Common myeloid progenitor, CD34-positive (primary cell): ENCODE measurements around the gene TCF15.

Experiments used
- CTCF ChIA-PET: fragments of 350-600 bp; sonication (Branson Sonifier 250); formaldehyde crosslinking; loops from one replicate; lab custom pipeline; 2021; ENCODE audit warnings: antibody characterized with exemption; lab: Charles Lee
- POLR2A ChIA-PET: fragments of 350-600 bp; sonication (Branson Sonifier 250); formaldehyde crosslinking; loops from one replicate; lab custom pipeline; 2021; ENCODE audit warnings: antibody characterized with exemption; lab: Charles Lee
- DNase-seq, 3 donors: peaks; one replicate each; pipeline versions ENCODE4 v3.0.0 to v3.0.0-alpha.2; 2013
- H3K27ac ChIP-seq, 2 experiments: 1 replicate in 1 of 2; 2 replicates in 1 of 2; pipeline ENCODE4 v1.7.0; 2013; ENCODE audit warnings: inconsistent platforms in 2 of 2, low read length in 2 of 2, mild to moderate bottlenecking in 2 of 2, low read depth in 1 of 2, moderate library complexity in 1 of 2; ENCODE audit not compliant: severe bottlenecking in 2 of 2, insufficient read depth in 1 of 2, poor library complexity in 1 of 2
- H3K27me3 ChIP-seq, 5 experiments: replicated peaks in 2 of 5; 1 replicate in 3 of 5; 2 replicates in 2 of 5; pipeline versions ENCODE4 v1.6.1 to v1.7.0; 2013; ENCODE audit warnings: low read length in 4 of 5, mild to moderate bottlenecking in 2 of 5, moderate library complexity in 2 of 5, inconsistent platforms in 1 of 5; ENCODE audit not compliant: insufficient read depth in 5 of 5, control insufficient read depth in 4 of 5
- H3K36me3 ChIP-seq, 4 experiments: 1 replicate in 2 of 4; 2 replicates in 2 of 4; pipeline versions ENCODE4 v1.6.1 to v1.7.0; 2013; ENCODE audit warnings: low read length in 3 of 4, control low read depth in 1 of 4, mild to moderate bottlenecking in 1 of 4; ENCODE audit not compliant: control insufficient read depth in 4 of 4, insufficient read depth in 4 of 4
- H3K4me1 ChIP-seq, 4 experiments: 1 replicate in 3 of 4; 2 replicates in 1 of 4; pipeline versions ENCODE4 v1.6.1 to v1.7.1; 2013; ENCODE audit warnings: low read length in 3 of 4, mild to moderate bottlenecking in 3 of 4, control low read depth in 1 of 4, inconsistent platforms in 1 of 4, moderate library complexity in 1 of 4; ENCODE audit not compliant: control insufficient read depth in 4 of 4, insufficient read depth in 4 of 4; ENCODE audit errors: control extremely low read depth in 1 of 4
- H3K4me3 ChIP-seq, 7 experiments: 1 replicate in 4 of 7; 2 replicates in 3 of 7; pipeline versions ENCODE4 v1.5.1 to v1.7.0; 2013; ENCODE audit warnings: mild to moderate bottlenecking in 7 of 7, low read length in 6 of 7, moderate library complexity in 6 of 7, inconsistent platforms in 2 of 7, low read depth in 2 of 7, control low read depth in 1 of 7; ENCODE audit not compliant: insufficient read depth in 4 of 7, control insufficient read depth in 1 of 7; ENCODE audit errors: extremely low read depth in 1 of 7
- H3K9me3 ChIP-seq, 5 experiments: 1 replicate in 4 of 5; 2 replicates in 1 of 5; pipeline versions ENCODE4 v1.6.1 to v1.7.1; 2013; ENCODE audit warnings: low read length in 4 of 5, mild to moderate bottlenecking in 2 of 5, inconsistent platforms in 1 of 5, low read depth in 1 of 5, moderate library complexity in 1 of 5; ENCODE audit not compliant: control insufficient read depth in 4 of 5, insufficient read depth in 2 of 5; ENCODE audit errors: control extremely low read depth in 1 of 5
- WGBS: methylation state at CpG from one replicate; pipeline ENCODE4 v1.1.5; 2013; ENCODE audit not compliant: insufficient coverage; 5-methylcytosine and 5-hydroxymethylcytosine counted together

Gene TCF15

DNA sequence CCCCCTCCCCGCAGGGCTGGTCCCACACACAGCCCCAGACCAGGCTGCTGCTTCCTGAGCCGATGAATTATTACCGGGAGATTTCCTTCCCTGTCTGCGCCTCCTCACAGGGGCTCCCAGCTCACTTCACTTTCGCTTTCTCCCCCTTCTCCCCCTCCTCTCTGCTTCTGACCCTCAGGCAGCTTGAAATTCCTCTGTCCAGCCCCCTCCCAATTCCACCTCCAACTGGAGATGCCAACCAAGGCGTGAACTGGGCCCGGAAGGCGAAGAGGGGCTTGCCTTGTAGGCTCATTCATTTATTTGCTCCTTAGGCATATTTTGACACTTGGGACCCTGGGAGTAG, 1.7 kb upstream of the TCF15 start:
- peak overlapping the region in 1 of 2 experiments; percentile 67 for H3K27ac ChIP-seq
- H3K36me3 ChIP-seq: no peaks in the 10 kb centered on the region
- peak overlapping the region; percentile 22 to 67 (median 47) for H3K4me3 ChIP-seq
- ChIA-PET POLR2A (interaction anchor here (0.6 to 1.7 kb wide), 3 partner anchors 25 to 34 kb away, joined by 3 to 6 read pairs (median 3); no protein-coding TSS in a partner anchor), CTCF (interaction anchor here (1.0 to 2.4 kb wide), 9 partner anchors 9 to 128 kb away, joined by 3 to 17 read pairs (median 5); no protein-coding TSS in a partner anchor)
- no peaks in the 10 kb centered on the region for H3K9me3 ChIP-seq
- peaks cover 0 to 9% (median 2%) of the 10 kb centered on the region in 5 experiments for H3K27me3 ChIP-seq
- 10% methylated on average over 4 of the region's 8 CpGs for WGBS
- peaks cover 3 to 44% (median 40%) of the 10 kb centered on the region in 4 experiments for H3K4me1 ChIP-seq
- peak; percentile 36 to 72 (median 63) for DNase-seq

DNA sequence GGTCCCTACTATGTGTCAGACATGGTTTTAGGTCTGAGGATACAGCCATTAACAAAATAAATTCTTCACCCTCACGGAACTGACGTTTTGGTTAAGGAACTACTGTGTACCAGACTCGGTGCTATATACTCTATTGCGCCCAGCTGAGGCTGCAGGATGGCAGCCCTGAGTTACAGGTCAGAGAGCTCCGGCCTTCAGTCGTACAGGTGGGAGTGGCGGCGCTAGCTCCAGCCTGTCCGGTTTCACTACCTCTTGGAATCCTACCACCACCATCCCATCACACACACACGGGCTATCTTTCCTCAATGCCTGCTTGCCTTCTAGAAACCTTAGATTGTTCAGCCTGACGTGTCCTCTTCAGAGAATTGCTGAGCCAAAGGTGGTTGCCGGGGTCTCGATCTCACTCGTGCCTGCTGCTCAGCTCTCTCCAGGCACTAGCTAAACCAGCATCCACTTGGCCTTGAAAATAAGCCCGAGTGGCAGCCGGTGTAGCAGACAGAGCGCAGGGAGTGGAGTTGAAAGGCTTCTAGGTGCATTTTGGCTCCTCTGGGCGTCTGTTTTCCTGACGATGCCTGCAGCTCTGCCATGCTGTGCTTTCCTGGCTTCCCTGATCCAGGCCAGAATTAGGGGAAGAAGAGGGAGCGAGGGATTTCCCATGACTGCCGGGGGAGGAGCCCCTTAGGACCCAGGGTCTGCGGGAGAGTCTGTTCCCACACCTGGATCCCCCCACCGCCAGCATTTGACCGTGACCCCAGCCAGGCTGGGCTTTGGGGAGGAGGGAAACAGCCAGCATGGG, 1.1 kb upstream of the TCF15 start:
- peak in 2 of 3 donors; percentile 47 to 50 for DNase-seq
- Histone ChIP-seq H3K27ac (peak overlapping the region in 1 of 2 experiments; percentile 56), H3K4me3 (peak overlapping the region; percentile 22 to 67 (median 47)), H3K9me3 (no peaks in the 10 kb centered on the region), H3K4me1 (peaks cover 3 to 44% (median 40%) of the 10 kb centered on the region in 4 experiments), H3K27me3 (peaks cover 0 to 9% (median 2%) of the 10 kb centered on the region in 5 experiments), H3K36me3 (no peaks in the 10 kb centered on the region)
- CTCF ChIA-PET: interaction anchor here (0.6 to 2.4 kb wide), 9 partner anchors 12 to 128 kb away, joined by 3 to 17 read pairs (median 5); no protein-coding TSS in a partner anchor
- 24% methylated on average over 21 of the region's 24 CpGs for WGBS
- POLR2A ChIA-PET: interaction anchor here (1.7 kb wide), 1 partner anchor 29 kb away, joined by 6 read pairs; no protein-coding TSS in a partner anchor

DNA sequence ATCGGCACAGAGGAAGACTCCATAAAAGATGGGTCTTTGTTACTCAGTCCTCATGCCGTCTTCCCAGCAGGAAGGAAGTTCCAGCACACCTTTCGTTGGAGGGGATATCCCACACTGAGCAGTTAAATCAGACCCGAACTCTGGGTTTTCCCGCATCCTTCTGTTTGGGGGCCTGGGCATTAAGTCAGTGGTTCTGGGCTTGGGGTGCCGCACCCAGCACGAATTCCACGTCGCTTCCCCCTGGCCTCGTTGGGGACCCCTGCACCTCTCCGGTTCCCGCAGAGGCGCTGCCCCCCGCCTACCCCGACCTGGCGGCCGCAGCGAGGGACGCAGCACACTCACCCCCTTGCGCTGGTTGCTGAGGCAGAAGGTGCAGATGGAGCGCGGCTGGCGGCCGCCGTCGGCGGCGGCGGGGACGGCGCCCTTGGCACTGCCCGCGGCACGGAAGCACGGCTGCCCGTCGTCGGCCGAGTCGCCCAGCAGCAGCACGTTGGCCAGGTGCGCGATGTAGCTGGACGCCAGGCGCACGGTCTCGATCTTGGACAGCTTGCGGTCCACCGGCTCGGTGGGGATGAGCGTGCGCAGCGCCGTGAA, 641 bp downstream of the TCF15 start:
- Histone ChIP-seq H3K4me3 (peak overlapping the region in 5 of 7 experiments; percentile 23 to 66 (median 58)), H3K9me3 (no peaks in the 10 kb centered on the region), H3K27ac (no peak overlapping the region), H3K27me3 (peaks cover 0 to 9% (median 2%) of the 10 kb centered on the region in 5 experiments), H3K4me1 (peaks cover 3 to 44% (median 40%) of the 10 kb centered on the region in 4 experiments), H3K36me3 (no peaks in the 10 kb centered on the region)
- ChIA-PET CTCF (interaction anchor here (2.1 to 2.9 kb wide), 2 partner anchors 37 to 48 kb away, joined by 7 to 15 read pairs; no protein-coding TSS in a partner anchor), POLR2A (no interaction called here)
- DNase-seq: peak in 2 of 3 donors; percentile 40 to 51
- 7% methylated on average over 38 of the region's 54 CpGs for whole genome bisulfite sequencing

DNA sequence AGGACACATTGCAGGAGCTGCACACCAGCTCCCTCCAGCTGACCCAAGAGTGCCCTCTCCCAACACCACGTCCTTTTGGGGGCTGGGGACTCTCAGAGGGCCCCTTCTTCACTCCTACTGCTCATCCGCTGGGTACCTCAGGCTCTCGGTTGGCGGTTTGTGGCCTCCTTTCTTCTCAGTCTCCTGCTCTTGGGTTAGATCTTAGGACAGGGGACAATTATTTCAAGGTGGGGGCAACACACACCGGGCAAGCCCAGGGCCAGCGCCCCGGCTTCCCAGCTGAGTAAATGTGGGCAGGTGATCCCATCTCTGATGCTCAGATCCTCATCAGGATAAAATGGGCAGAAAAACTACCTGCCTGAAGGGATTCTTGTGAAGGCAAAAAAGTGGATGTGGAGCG, 1.1 kb downstream of the TCF15 start:
- 94% methylated on average over 7 of the region's 8 CpGs for WGBS
- H3K27ac ChIP-seq: no peak overlapping the region
- DNase-seq: no peak
- H3K36me3 ChIP-seq: no peaks in the 10 kb centered on the region
- peaks cover 0 to 9% (median 2%) of the 10 kb centered on the region in 5 experiments for H3K27me3 ChIP-seq
- no peaks in the 10 kb centered on the region for H3K9me3 ChIP-seq
- H3K4me3 ChIP-seq: peak overlapping the region in 3 of 7 experiments; percentile 4 to 58 (median 58)
- ChIA-PET POLR2A (no interaction called here), CTCF (interaction anchor here (2.1 to 2.9 kb wide), 2 partner anchors 37 to 47 kb away, joined by 7 to 15 read pairs; no protein-coding TSS in a partner anchor)
- peaks cover 3 to 44% (median 40%) of the 10 kb centered on the region in 4 experiments for H3K4me1 ChIP-seq

DNA sequence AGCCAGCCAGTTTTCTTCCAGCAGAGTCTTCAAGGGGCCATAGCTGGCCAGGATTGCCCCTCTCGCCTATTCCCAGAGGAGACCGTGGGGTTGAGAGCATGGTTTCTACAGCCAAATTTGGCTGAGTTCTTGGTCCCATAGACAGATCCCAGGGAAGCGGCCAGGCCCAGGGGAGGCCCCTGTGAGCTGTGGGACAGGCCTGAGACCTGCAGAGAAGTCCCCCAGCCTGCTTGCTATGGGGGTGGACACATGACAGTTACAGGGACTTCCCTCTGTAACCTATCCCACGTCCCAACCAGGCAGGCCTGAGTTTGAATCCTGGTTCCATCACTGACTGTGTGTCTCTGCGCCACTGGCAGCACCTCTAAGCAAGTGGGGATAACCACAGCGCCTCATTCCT, 2.6 kb downstream of the TCF15 start:
- peaks cover 3 to 42% (median 38%) of the 10 kb centered on the region in 4 experiments for H3K4me1 ChIP-seq
- H3K36me3 ChIP-seq: no peaks in the 10 kb centered on the region
- peaks cover 0 to 9% (median 2%) of the 10 kb centered on the region in 5 experiments for H3K27me3 ChIP-seq
- ChIA-PET CTCF (interaction anchor here (0.7 to 2.9 kb wide), 5 partner anchors 12 to 63 kb away, joined by 3 to 15 read pairs (median 3); partner anchors contain the start of gene CSNK2A1), POLR2A (no interaction called here)
- H3K27ac ChIP-seq: no peak overlapping the region
- H3K9me3 ChIP-seq: no peaks in the 10 kb centered on the region
- no peak overlapping the region for H3K4me3 ChIP-seq
- no peak for DNase-seq
- 96% methylated on average over 6 of the region's 6 CpGs for WGBS

DNA sequence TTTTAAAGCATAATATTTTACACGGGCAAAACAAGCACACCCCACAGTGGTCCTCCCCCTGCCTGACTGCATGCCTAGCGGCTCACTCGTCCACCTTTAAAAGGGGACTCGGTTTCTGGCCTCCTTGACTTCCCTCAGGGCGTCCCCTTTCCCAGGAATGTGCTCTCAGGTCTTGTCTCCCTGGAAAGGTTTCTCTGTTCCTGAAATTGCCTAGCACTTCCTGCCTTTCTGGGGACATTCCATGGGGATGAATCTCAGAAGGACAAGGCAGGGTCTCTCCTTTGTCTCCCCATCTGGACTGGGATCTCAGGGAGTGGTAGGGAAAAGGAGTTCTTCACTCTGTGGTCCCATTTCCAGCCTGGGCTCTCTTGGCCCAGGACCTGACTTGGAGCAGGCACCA, 4.9 kb downstream of the TCF15 start:
- no peak for DNase-seq
- Histone ChIP-seq H3K27me3 (peaks cover 0 to 9% (median 2%) of the 10 kb centered on the region in 5 experiments), H3K36me3 (no peaks in the 10 kb centered on the region), H3K9me3 (no peaks in the 10 kb centered on the region), H3K4me3 (no peak overlapping the region), H3K27ac (no peak overlapping the region), H3K4me1 (peaks cover 0 to 23% (median 19%) of the 10 kb centered on the region in 4 experiments)
- 96% methylated on average over 4 of the region's 5 CpGs for WGBS
- CTCF ChIA-PET: interaction anchor here (0.9 kb wide), 1 partner anchor 40 kb away, joined by 3 read pairs; no protein-coding TSS in a partner anchor
- POLR2A ChIA-PET: no interaction called here
